ENCODE measurements around the gene TRNAU1AP. TPM values are rescaled to one million over a fixed set of nuclear protein-coding genes. Genes with fewer than 3 reads are reported as not detected.

The TRNAU1AP gene
- total and polyA plus RNA-seq, 10 of the 15 experiments (the other 5 are each of a cell fraction or from before 2014, with no cell fraction given) = 24.3 to 67.0 (median 31.8) TPM

GRCh38 chr1:28602536-28603439 is 49.9 kb downstream of the TRNAU1AP start (continued):
- TF ChIP-seq MYB (IDR thresholded peaks at IDR 0.05; ENCODE audit: borderline replicate concordance, low read depth, low read length) (no peak), ZZZ3 (IDR thresholded peaks at IDR 0.05; ENCODE audit: control insufficient read depth, insufficient read length, low read depth) (no peak), SIX5 (IDR thresholded peaks at IDR 0.05; ENCODE audit: low read depth, low read length, severe bottlenecking) (no peak), NR2C2 (IDR thresholded peaks at IDR 0.05; ENCODE audit: borderline replicate concordance, control insufficient read depth, insufficient read length, low read depth) (no peak), IRF4 (IDR thresholded peaks at IDR 0.05; ENCODE audit: low read depth, low read length) (no peak), IKZF2 (IDR thresholded peaks at IDR 0.05) (peak; percentile 62 to 66), ETV6 (conservative IDR thresholded peaks at IDR 0.05 in 1 of 2, IDR thresholded peaks at IDR 0.05 in 1 of 2; ENCODE audit: borderline replicate concordance in 1 of 2, low read depth in 1 of 2) (no peak), FOXK2 (IDR thresholded peaks at IDR 0.05) (no peak), POU2F2 (IDR thresholded peaks at IDR 0.05; ENCODE audit: borderline replicate concordance, low read depth, low read length) (no peak), YY1 (IDR thresholded peaks at IDR 0.05; ENCODE audit: low read depth, low read length) (peak; percentile 63), CHD2 (IDR thresholded peaks at IDR 0.05; ENCODE audit: borderline replicate concordance, low read depth, low read length) (no peak), EGR1 (IDR thresholded peaks at IDR 0.05; ENCODE audit: borderline replicate concordance in 1 of 2, low read depth in 2 of 2, low read length in 2 of 2) (no peak), STAT3 (IDR thresholded peaks at IDR 0.05; ENCODE audit: low read depth, low read length) (no peak), GATAD2B (conservative IDR thresholded peaks at IDR 0.05; ENCODE audit: low read depth) (no peak), RB1 (IDR thresholded peaks at IDR 0.05; ENCODE audit: borderline replicate concordance) (peak; percentile 36; the same call in 1 of the 2 replicates), CREM (IDR thresholded peaks at IDR 0.05; ENCODE audit: low read depth) (no peak), NFYB (IDR thresholded peaks at IDR 0.05; ENCODE audit: insufficient read depth, low read depth, low read length) (no peak), BMI1 (IDR thresholded peaks at IDR 0.05; ENCODE audit: borderline replicate concordance) (no peak), ZBED1 (IDR thresholded peaks at IDR 0.05; ENCODE audit: borderline replicate concordance) (no peak), CHD1 (IDR thresholded peaks at IDR 0.05; ENCODE audit: low read depth, low read length) (no peak), HDAC6 (IDR thresholded peaks at IDR 0.05; ENCODE audit: unreplicated experiment) (no peak), SRF (IDR thresholded peaks at IDR 0.05; ENCODE audit: low read depth in 2 of 2, low read length in 2 of 2) (no peak), RAD51 (IDR thresholded peaks at IDR 0.05) (no peak)
- TF ChIP-seq, protein P1, sequence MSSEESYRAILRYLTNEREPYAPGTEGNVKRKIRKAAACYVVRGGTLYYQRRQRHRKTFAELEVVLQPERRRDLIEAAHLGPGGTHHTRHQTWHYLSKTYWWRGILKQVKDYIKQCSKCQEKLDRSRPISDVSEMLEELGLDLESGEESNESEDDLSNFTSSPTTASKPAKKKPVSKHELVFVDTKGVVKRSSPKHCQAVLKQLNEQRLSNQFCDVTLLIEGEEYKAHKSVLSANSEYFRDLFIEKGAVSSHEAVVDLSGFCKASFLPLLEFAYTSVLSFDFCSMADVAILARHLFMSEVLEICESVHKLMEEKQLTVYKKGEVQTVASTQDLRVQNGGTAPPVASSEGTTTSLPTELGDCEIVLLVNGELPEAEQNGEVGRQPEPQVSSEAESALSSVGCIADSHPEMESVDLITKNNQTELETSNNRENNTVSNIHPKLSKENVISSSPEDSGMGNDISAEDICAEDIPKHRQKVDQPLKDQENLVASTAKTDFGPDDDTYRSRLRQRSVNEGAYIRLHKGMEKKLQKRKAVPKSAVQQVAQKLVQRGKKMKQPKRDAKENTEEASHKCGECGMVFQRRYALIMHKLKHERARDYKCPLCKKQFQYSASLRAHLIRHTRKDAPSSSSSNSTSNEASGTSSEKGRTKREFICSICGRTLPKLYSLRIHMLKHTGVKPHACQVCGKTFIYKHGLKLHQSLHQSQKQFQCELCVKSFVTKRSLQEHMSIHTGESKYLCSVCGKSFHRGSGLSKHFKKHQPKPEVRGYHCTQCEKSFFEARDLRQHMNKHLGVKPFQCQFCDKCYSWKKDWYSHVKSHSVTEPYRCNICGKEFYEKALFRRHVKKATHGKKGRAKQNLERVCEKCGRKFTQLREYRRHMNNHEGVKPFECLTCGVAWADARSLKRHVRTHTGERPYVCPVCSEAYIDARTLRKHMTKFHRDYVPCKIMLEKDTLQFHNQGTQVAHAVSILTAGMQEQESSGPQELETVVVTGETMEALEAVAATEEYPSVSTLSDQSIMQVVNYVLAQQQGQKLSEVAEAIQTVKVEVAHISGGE (CRISPR knock-in tag; IDR thresholded peaks at IDR 0.05) = no peak
- TF ChIP-seq, protein P2, sequence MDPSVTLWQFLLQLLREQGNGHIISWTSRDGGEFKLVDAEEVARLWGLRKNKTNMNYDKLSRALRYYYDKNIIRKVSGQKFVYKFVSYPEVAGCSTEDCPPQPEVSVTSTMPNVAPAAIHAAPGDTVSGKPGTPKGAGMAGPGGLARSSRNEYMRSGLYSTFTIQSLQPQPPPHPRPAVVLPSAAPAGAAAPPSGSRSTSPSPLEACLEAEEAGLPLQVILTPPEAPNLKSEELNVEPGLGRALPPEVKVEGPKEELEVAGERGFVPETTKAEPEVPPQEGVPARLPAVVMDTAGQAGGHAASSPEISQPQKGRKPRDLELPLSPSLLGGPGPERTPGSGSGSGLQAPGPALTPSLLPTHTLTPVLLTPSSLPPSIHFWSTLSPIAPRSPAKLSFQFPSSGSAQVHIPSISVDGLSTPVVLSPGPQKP (IDR thresholded peaks at IDR 0.05; ENCODE audit: low read depth, low read length) = no peak
- TF ChIP-seq, protein P3, sequence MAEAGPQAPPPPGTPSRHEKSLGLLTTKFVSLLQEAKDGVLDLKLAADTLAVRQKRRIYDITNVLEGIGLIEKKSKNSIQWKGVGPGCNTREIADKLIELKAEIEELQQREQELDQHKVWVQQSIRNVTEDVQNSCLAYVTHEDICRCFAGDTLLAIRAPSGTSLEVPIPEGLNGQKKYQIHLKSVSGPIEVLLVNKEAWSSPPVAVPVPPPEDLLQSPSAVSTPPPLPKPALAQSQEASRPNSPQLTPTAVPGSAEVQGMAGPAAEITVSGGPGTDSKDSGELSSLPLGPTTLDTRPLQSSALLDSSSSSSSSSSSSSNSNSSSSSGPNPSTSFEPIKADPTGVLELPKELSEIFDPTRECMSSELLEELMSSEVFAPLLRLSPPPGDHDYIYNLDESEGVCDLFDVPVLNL (IDR thresholded peaks at IDR 0.05; ENCODE audit: low read depth, low read length) = no peak

Measured in GM12878 (cell line).